K562 treated with DMSO at 1 percent for 12 hours (cell line): ENCODE results near the gene ZNF705A. TPM values are rescaled to one million over a fixed set of nuclear protein-coding genes. Genes with fewer than 3 reads are reported as not detected.

Source experiments
- total RNA-seq: library from RNA; unstranded; fragments of 300-600 nt; gene quantifications from 2 replicates; pipeline ENCODE4 v1.2.3, GENCODE V29; 2022; ENCODE audit not compliant: insufficient read depth

The ZNF705A gene
- total RNA-seq: not detected in 2 replicates

GRCh38 chr12:8156845-8157244, at the start of gene ZNF705A:
ZNF705A (plus strand) TSS chr12:8157015; CDS start chr12:8172626, 15,611 bp downstream.

DNA sequence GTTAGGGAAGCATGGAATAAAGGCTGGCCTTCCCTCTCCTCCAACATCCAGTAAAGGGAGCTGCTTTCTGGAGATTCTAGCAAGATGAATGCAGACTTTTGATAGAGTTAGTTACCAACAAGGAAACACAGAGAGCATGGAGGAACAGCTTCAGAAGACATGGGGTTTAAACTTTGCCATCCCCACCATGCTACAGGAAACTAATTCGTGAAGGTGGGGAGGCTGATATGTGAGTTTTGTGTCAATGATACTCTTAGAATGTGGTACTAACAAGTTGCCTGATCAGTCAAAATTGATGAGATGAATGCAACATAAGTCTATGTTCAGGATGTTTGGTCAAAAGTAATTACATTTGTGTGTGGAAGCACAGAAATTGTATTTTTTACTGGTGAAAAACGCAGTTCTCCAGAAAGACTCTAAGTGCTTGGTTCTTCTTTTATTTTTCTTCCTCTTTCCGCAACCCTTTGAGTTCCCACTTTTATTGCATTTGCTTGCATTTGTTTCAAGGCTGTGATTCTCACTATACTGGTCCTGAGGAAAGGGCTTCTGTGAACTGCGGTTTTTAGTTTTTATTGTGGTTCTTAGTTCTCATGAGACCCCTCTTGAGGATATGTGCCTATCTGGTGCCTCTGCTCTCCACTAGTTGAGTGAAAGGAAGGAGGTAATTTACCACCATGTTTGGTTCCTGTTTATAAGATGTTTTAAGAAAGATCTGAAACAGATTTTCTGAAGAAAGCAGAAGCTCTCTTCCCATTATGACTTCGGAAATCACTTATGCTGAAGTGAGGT, 33.5 kb upstream of the ZNF705A start, which contains the start of gene CLEC4A:
CLEC4A (plus strand) TSS at position 494 of the 789 bp plus-strand sequence; CDS start at position 756, 262 bp downstream.

DNA sequence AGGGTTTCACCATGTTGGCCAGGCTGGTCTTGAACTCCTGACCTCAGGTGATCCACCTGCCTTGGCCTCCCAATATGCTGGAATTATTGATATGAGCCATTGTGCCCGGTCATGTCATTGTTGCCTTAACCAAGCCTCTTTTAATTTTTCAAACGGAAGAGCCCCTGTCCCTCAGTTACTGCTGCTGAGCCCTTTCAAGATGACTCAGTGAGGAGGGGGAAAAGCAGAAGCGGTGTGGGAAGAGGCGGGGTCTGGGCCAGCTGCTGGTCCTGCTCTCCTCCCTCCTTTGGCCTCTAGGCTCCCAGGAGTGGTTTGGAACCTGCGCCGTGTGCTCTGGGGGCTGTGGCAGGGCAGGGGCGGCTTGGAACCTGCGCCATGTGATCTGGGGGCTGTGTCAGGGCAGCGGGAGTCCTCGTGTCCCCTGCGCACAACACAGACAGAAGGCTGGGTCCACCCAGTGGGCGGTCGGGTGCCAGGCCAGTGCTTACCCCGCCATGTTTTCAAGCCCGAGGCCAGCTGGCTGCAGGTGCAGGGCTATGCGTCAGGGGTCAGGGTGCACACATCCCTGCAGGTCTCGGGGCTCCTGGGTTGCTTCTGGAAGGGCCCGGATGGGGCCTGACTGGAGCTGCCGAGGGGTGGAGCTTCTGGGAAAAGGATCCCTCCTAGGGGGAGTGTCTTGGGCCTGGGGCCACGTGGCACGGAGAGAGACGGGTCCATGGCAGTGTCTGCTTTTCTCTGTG, 70.3 kb downstream of the ZNF705A start, which contains the start of gene FAM90A1:
FAM90A1 (minus strand) TSS at position 627 of the 740 bp plus-strand sequence. CDS start 2,786 bp downstream, outside the sequence.

Other genes starting within 250 kb of the ZNF705A start
- gene SLC2A3, start 220.8 kb upstream of the ZNF705A start, total RNA-seq: 48.6 and 88.3 TPM in 2 replicates
- gene FOXJ2, start 124.3 kb upstream of the ZNF705A start, total RNA-seq: 1.7 and 8.2 TPM in 2 replicates
- 2.4 and 3.7 TPM in 2 replicates for gene C3AR1, start 90.7 kb upstream of the ZNF705A start, total RNA-seq
- 11.5 and 15.4 TPM in 2 replicates for gene NECAP1, start 74.7 kb upstream of the ZNF705A start, total RNA-seq
- gene CLEC4A, start 33.4 kb upstream of the ZNF705A start, total RNA-seq: not detected in 2 replicates
- gene FAM90A1, start 70.6 kb downstream of the ZNF705A start, total RNA-seq: 0.26 TPM in 1 of 2 replicates, not detected in the other